Prostate gland (tissue), 2 donors: Measurements from ENCODE around the gene ANKRD27. TPM values are rescaled to one million over a fixed set of nuclear protein-coding genes. Genes with fewer than 3 reads are reported as not detected.
"Not testable (repeated sequence)": the region's sequence is repeated elsewhere in the genome, so short reads cannot be mapped to it uniquely, and the experiment has no call there.

Source experiments
- DNase-seq: peaks from one replicate; pipeline ENCODE4 v3.0.0-alpha.2; 2019; ENCODE audit warnings: low spot score
- H3K27ac ChIP-seq, 2 donors: fragments of 200-600 bp; sonication (generic); 2 replicates each; pipeline ENCODE4 v1.5.1; 2017 to 2019
- H3K27me3 ChIP-seq: fragments of 200-600 bp; sonication (generic); replicated peaks from 2 replicates; pipeline ENCODE4 v1.5.1; 2019; ENCODE audit not compliant: insufficient read depth
- H3K36me3 ChIP-seq, 2 donors: fragments of 200-600 bp; sonication (generic); 1 replicate in 1 of 2; 2 replicates in 1 of 2; pipeline versions ENCODE4 v1.5.1 to v1.8.1; 2017 to 2019
- H3K4me1 ChIP-seq: fragments of 200-600 bp; sonication (generic); replicated peaks from 2 replicates; pipeline ENCODE4 v1.5.1; 2019
- H3K4me3 ChIP-seq, 2 donors: fragments of 200-600 bp; sonication (generic); 2 replicates each; pipeline ENCODE4 v1.5.1; 2017 to 2019
- H3K9me3 ChIP-seq: fragments of 200-600 bp; sonication (generic); 2 replicates; pipeline ENCODE4 v1.5.1; 2017
- CTCF ChIP-seq, 4 experiments: fragments of 200-600 bp in 2 of 4; fragments of 450-650 bp in 2 of 4; sonication (generic) in 2 of 4; IDR thresholded peaks; 1 replicate in 3 of 4; 2 replicates in 1 of 4; pipeline ENCODE4 v1.5.1; 2016 to 2019; ENCODE audit warnings: antibody characterized with exemption in 4 of 4, mild to moderate bottlenecking in 2 of 4, moderate library complexity in 2 of 4
- POLR2A ChIP-seq: fragments of 450-650 bp; IDR thresholded peaks from one replicate; pipeline ENCODE4 v1.6.1; 2016; ENCODE audit warnings: antibody characterized with exemption, mild to moderate bottlenecking
- POLR2AphosphoS5 ChIP-seq: sonication (generic); formaldehyde crosslinking; IDR thresholded peaks from one replicate; pipeline ENCODE4 v1.6.1; 2017; ENCODE audit warnings: antibody characterized with exemption
- WGBS: methylation state at CpG from one replicate; pipeline ENCODE4 v1.1.5; 2018; 5-methylcytosine and 5-hydroxymethylcytosine counted together
- intact Hi-C: fragments of 100-400 bp; cut with DNase I; formaldehyde crosslinking; loops from one replicate; pipeline ENCODE4 v1.14.2; 2022
- total RNA-seq, 2 donors: library from RNA; depleted of rRNA; stranded (reverse); fragments of >200 nt; gene quantifications; one replicate each; pipeline ENCODE4 v1.1.0, GENCODE V29; 2016

ANKRD27 gene
- total RNA-seq, 2 donors from 2014 or later = 25.7 to 51.4 TPM

- Histone ChIP-seq H3K36me3 (no peaks in the 10 kb centered on the region), H3K9me3 (no peaks in the 10 kb centered on the region), H3K27ac (no peak overlapping the region), H3K4me1 (peaks cover 3% of the 10 kb centered on the region), H3K27me3 (no peaks in the 10 kb centered on the region), H3K4me3 (no peak overlapping the region)
- WGBS = 57% methylated on average over 5 of the region's 5 CpGs
- intact Hi-C loops = no loop called here
- DNase-seq = no peak
- TF ChIP-seq CTCF (IDR thresholded peaks at IDR 0.05) (no peak), POLR2AphosphoS5 (no peak), POLR2A (no peak)
Observed at GRCh38 chr19:32702010-32702409, 27.0 kb upstream of the ANKRD27 start.

- H3K36me3 ChIP-seq, DNase-seq, H3K4me1 ChIP-seq, H3K27me3 ChIP-seq, H3K9me3 ChIP-seq, intact Hi-C loops, H3K27ac ChIP-seq, H3K4me3 ChIP-seq: not testable (repeated sequence)
- 90% methylated on average over 7 of the region's 7 CpGs for WGBS
Observed at GRCh38 chr19:32700129-32700528, 25.1 kb upstream of the ANKRD27 start.

- DNase-seq, H3K27ac ChIP-seq, H3K36me3 ChIP-seq, intact Hi-C loops, H3K27me3 ChIP-seq, H3K9me3 ChIP-seq, H3K4me3 ChIP-seq, H3K4me1 ChIP-seq: not testable (repeated sequence)
- 94% methylated on average over 3 of the region's 3 CpGs for WGBS
Observed at GRCh38 chr19:32696771-32697170, 21.8 kb upstream of the ANKRD27 start.

- H3K9me3 ChIP-seq, H3K4me3 ChIP-seq, DNase-seq, H3K27ac ChIP-seq, H3K4me1 ChIP-seq, H3K36me3 ChIP-seq, H3K27me3 ChIP-seq, intact Hi-C loops: not testable (repeated sequence)
- 82% methylated on average over 6 of the region's 6 CpGs for WGBS
Observed at GRCh38 chr19:32695506-32695905, 20.5 kb upstream of the ANKRD27 start.

- H3K27me3 ChIP-seq, H3K36me3 ChIP-seq, H3K9me3 ChIP-seq, H3K27ac ChIP-seq, intact Hi-C loops, DNase-seq, H3K4me1 ChIP-seq: not testable (repeated sequence)
- 40% methylated on average over 2 of the region's 2 CpGs for WGBS
- H3K4me3 ChIP-seq = peak overlapping the region in 1 of 2 donors; percentile 18
Observed at GRCh38 chr19:32694851-32695250, 19.9 kb upstream of the ANKRD27 start.

GRCh38 chr19:32694316-32694715 lies 19.3 kb upstream of the ANKRD27 start:
- WGBS = 37% methylated on average over 2 of the region's 2 CpGs
- H3K27me3 ChIP-seq, H3K4me1 ChIP-seq, H3K9me3 ChIP-seq, H3K36me3 ChIP-seq, DNase-seq, intact Hi-C loops: not testable (repeated sequence)
- peak overlapping the region in 1 of 2 donors; percentile 18 for H3K4me3 ChIP-seq
- H3K27ac ChIP-seq = peak overlapping the region in 1 of 2 donors; percentile 21

- intact Hi-C loops, DNase-seq, H3K9me3 ChIP-seq, H3K36me3 ChIP-seq, H3K27me3 ChIP-seq, H3K4me1 ChIP-seq: not testable (repeated sequence)
- 91% methylated on average over 20 of the region's 20 CpGs for WGBS
- Histone ChIP-seq H3K27ac (peak overlapping the region in 1 of 2 donors; percentile 21), H3K4me3 (peak overlapping the region; percentile 61 to 77)
Observed at GRCh38 chr19:32693151-32694108, 18.4 kb upstream of the ANKRD27 start.

GRCh38 chr19:32692727-32693061 lies 17.7 kb upstream of the ANKRD27 start:
- WGBS = 23% methylated on average over 7 of the region's 7 CpGs
- Histone ChIP-seq H3K4me1 (no peaks in the 10 kb centered on the region), H3K27me3 (no peaks in the 10 kb centered on the region), H3K9me3 (no peaks in the 10 kb centered on the region), H3K36me3 (no peaks in the 10 kb centered on the region), H3K4me3 (peak overlapping the region; percentile 61 to 77), H3K27ac (peak overlapping the region; percentile 69 to 91)
- no peak for DNase-seq
- intact Hi-C loops = no loop called here
- TF ChIP-seq POLR2AphosphoS5 = no peak
- TF ChIP-seq CTCF (IDR thresholded peaks at IDR 0.05) = no peak
- TF ChIP-seq POLR2A = no peak
